T1000 (cell line): ENCODE measurements around the gene FNIP1.
"Not testable (repeated sequence)": the region's sequence is repeated elsewhere in the genome, so short reads cannot be mapped to it uniquely, and the experiment has no call there.

Source experiments
- DNase-seq: peaks from one replicate; lab custom pipeline; 2025; ENCODE audit warnings: mixed read lengths; lab: John Stamatoyannopoulos, UW

FNIP1 gene

GRCh38 chr5:131607903-131608540 is 188.8 kb downstream of the FNIP1 start:
- no peak for DNase-seq

GRCh38 chr5:131607418-131607817 is 189.4 kb downstream of the FNIP1 start:
- DNase-seq: no peak

GRCh38 chr5:131605086-131605485 is 191.7 kb downstream of the FNIP1 start:
- DNase-seq: no peak

- no peak for DNase-seq
Observed at GRCh38 chr5:131595088-131596033, 201.5 kb downstream of the FNIP1 start.

- DNase-seq: no peak
Observed at GRCh38 chr5:131593921-131594320, 202.9 kb downstream of the FNIP1 start.

GRCh38 chr5:131593436-131593835 is 203.4 kb downstream of the FNIP1 start:
- DNase-seq: not testable (repeated sequence)
